Putamen (tissue), 1 donor: Measurements from ENCODE around the gene VPS13D.
A peak's percentile ranks its signal among the peaks of the same experiment; 100 is the strongest.

Experiments used
- DNase-seq: peaks from one replicate; pipeline ENCODE4 v3.0.0-alpha.2; 2016; ENCODE audit warnings: low spot score

The VPS13D gene

GRCh38 chr1:12428334-12428733, 198.5 kb downstream of the VPS13D start:
- DNase-seq: no peak

- no peak for DNase-seq
Observed at GRCh38 chr1:12430525-12430924, 200.7 kb downstream of the VPS13D start.

GRCh38 chr1:12432897-12433296, 203.1 kb downstream of the VPS13D start:
- DNase-seq: no peak

GRCh38 chr1:12433323-12434053, 203.7 kb downstream of the VPS13D start:
- no peak for DNase-seq

GRCh38 chr1:12434174-12434573, 204.3 kb downstream of the VPS13D start:
- peak; percentile 34 for DNase-seq

GRCh38 chr1:12434686-12435085, 204.9 kb downstream of the VPS13D start:
- DNase-seq: no peak

- no peak for DNase-seq
Observed at GRCh38 chr1:12435639-12436344, 206.0 kb downstream of the VPS13D start.

- no peak for DNase-seq
Observed at GRCh38 chr1:12436345-12436658, 206.5 kb downstream of the VPS13D start.

GRCh38 chr1:12436817-12437599, 207.2 kb downstream of the VPS13D start:
- DNase-seq: no peak

GRCh38 chr1:12437629-12438028, 207.8 kb downstream of the VPS13D start:
- no peak for DNase-seq

- DNase-seq: no peak
Observed at GRCh38 chr1:12438349-12438924, 208.6 kb downstream of the VPS13D start.

GRCh38 chr1:12439073-12439472, 209.2 kb downstream of the VPS13D start:
- DNase-seq: no peak

GRCh38 chr1:12441414-12442105, 211.7 kb downstream of the VPS13D start:
- no peak for DNase-seq

- DNase-seq: no peak
Observed at GRCh38 chr1:12442217-12442616, 212.4 kb downstream of the VPS13D start.

- no peak for DNase-seq
Observed at GRCh38 chr1:12443151-12443550, 213.3 kb downstream of the VPS13D start.

GRCh38 chr1:12444329-12444841, 214.6 kb downstream of the VPS13D start:
- DNase-seq: no peak

GRCh38 chr1:12445257-12445656, 215.4 kb downstream of the VPS13D start:
- DNase-seq: no peak

GRCh38 chr1:12446593-12446992, 216.8 kb downstream of the VPS13D start:
- DNase-seq: no peak

GRCh38 chr1:12447307-12447706, 217.5 kb downstream of the VPS13D start:
- no peak for DNase-seq

- no peak for DNase-seq
Observed at GRCh38 chr1:12447849-12448312, 218.1 kb downstream of the VPS13D start.

- DNase-seq: no peak
Observed at GRCh38 chr1:12448746-12449177, 218.9 kb downstream of the VPS13D start.
